ENCODE results near the gene OR5AR1. TPM values are rescaled to one million over a fixed set of nuclear protein-coding genes. Genes with fewer than 3 reads are reported as not detected.

Gene OR5AR1
- total RNA-seq, result not detected in 2 replicates

DNA sequence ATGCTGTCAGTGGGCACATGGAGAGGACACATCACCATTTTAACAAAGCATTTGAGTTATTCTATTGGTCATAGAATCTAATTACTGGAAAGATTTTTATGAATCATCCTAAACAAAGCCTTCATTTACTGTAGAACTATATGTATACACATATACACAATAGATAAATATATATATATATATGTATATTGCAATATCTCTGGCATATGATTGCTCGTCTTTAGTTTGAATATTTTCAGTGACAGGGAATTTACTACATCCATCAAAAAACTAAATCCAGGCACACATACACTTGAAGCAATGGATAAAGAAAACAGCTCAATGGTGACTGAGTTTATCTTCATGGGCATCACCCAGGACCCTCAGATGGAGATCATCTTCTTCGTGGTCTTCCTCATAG lies at the start of gene OR5AR1:
TSS of gene OR5AR1 (plus strand) at position 301 of the 400 bp plus-strand sequence. CDS start at position 301, 0 bp downstream.
- H3K4me3 ChIP-seq (ENCODE audit: low read depth, low read length), result no peak within 1 kb of the TSS
- no peak for DNase-seq (ENCODE audit: low read depth)
- TF ChIP-seq CTCF (IDR thresholded peaks at IDR 0.05; ENCODE audit: insufficient read depth, low read depth, low read length), result no peak

DNA sequence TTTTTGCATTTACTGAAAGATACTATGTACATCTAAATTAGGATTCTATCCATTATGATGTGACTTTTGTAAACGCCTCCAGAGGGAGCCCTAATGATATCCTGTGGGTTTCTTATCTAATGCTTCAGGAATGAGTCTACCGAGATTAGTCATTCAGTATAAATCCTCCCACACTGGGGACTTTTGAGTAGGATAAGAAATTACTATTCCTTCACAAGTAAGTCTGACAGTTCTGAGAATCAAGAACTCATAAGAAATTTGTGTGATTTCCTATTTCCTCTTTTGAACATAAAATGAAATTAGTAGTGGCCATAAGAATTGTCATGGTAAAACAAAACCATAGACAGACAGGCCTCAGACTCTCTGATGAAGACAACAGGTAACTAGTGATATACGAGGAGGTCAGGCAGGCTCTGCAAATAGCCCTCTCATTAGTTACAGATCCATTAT lies 38.8 kb upstream of the OR5AR1 start:
- peak; percentile 12 for TF ChIP-seq CTCF (IDR thresholded peaks at IDR 0.05; ENCODE audit: insufficient read depth, low read depth, low read length)

GRCh38 chr11:56625946-56626345 lies 37.5 kb upstream of the OR5AR1 start:
- no peak for TF ChIP-seq CTCF (IDR thresholded peaks at IDR 0.05; ENCODE audit: insufficient read depth, low read depth, low read length)
- no peak for DNase-seq (ENCODE audit: low read depth)

More for the DNA sequence above, 38.8 kb upstream of the OR5AR1 start:
- H3K4me3 ChIP-seq (ENCODE audit: low read depth, low read length), result no peak overlapping the region
- DNase-seq (ENCODE audit: low read depth), result peak; percentile 13

GRCh38 chr11:56632329-56632728 lies 31.2 kb upstream of the OR5AR1 start:
- TF ChIP-seq CTCF (IDR thresholded peaks at IDR 0.05; ENCODE audit: insufficient read depth, low read depth, low read length), result no peak

More at GRCh38 chr11:56625946-56626345, 37.5 kb upstream of the OR5AR1 start:
- no peak overlapping the region for H3K4me3 ChIP-seq (ENCODE audit: low read depth, low read length)

DNA sequence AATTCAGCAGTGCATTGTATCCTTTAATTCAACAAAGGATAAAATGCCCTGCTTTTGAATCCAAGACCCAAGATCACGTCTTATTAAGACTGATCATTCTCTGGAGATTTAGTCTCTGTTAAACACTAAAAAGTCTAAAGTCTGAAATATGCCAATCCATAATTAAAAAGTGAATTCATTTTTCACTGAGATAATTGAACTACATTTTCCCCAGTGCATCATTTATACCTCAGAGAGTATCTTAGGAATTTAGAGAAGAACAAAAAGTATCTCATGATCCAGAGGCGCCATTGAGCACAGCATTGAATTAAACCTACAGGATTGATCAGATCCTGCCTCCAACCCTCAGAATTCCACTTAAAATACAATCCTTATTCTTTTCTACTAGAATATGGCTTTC lies 26.6 kb upstream of the OR5AR1 start:
- no peak overlapping the region for H3K4me3 ChIP-seq (ENCODE audit: low read depth, low read length)
- no peak for DNase-seq (ENCODE audit: low read depth)
- no peak for TF ChIP-seq CTCF (IDR thresholded peaks at IDR 0.05; ENCODE audit: insufficient read depth, low read depth, low read length)

More at GRCh38 chr11:56632329-56632728, 31.2 kb upstream of the OR5AR1 start:
- no peak for DNase-seq (ENCODE audit: low read depth)
- no peak overlapping the region for H3K4me3 ChIP-seq (ENCODE audit: low read depth, low read length)

DNA sequence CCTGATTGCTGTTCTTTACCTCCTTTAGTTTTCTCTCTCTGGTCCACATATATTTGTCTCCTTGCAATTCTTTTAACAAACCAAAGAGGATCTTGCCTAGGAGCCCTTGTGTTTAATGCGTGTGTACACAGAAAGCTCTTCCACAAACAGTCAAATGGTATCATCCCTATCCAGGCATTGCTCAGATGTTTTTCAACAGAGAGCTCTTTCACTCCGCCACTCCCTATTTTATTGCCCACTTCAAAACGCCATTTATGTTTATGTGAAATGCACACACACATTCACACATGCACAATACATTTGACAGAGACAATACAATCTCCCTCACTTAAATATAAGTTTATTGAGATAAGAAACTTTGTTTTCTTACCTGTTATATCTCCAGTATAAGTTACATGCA lies 26.0 kb upstream of the OR5AR1 start:
- no peak for DNase-seq (ENCODE audit: low read depth)
- H3K4me3 ChIP-seq (ENCODE audit: low read depth, low read length), result no peak overlapping the region
- TF ChIP-seq CTCF (IDR thresholded peaks at IDR 0.05; ENCODE audit: insufficient read depth, low read depth, low read length), result no peak

- H3K4me3 ChIP-seq (ENCODE audit: low read depth, low read length), result no peak within 1 kb of the TSS
- no peak for DNase-seq (ENCODE audit: low read depth)
- no peak for TF ChIP-seq CTCF (IDR thresholded peaks at IDR 0.05; ENCODE audit: insufficient read depth, low read depth, low read length)
Observed at GRCh38 chr11:56642339-56642738, 21.1 kb upstream of the OR5AR1 start, which contains the start of gene OR5AP2. TSS of gene OR5AP2 (minus strand) at chr11:56642439. CDS start at chr11:56642439, 0 bp downstream.

Data from fibroblast of villous mesenchyme (primary cell).